Activated CD8-positive, alpha-beta memory T cell treated with anti-CD3 and anti-CD28 coated beads, Interleukin-2, amount 50 U/mL, for 1 hour (primary cell): ENCODE data around the gene TGFBR1.

ENCODE experiments used
- DNase-seq: peaks from one replicate; pipeline ENCODE4 v3.0.0-alpha.2; 2020; ENCODE audit errors: extremely low read depth

The TGFBR1 gene

DNA sequence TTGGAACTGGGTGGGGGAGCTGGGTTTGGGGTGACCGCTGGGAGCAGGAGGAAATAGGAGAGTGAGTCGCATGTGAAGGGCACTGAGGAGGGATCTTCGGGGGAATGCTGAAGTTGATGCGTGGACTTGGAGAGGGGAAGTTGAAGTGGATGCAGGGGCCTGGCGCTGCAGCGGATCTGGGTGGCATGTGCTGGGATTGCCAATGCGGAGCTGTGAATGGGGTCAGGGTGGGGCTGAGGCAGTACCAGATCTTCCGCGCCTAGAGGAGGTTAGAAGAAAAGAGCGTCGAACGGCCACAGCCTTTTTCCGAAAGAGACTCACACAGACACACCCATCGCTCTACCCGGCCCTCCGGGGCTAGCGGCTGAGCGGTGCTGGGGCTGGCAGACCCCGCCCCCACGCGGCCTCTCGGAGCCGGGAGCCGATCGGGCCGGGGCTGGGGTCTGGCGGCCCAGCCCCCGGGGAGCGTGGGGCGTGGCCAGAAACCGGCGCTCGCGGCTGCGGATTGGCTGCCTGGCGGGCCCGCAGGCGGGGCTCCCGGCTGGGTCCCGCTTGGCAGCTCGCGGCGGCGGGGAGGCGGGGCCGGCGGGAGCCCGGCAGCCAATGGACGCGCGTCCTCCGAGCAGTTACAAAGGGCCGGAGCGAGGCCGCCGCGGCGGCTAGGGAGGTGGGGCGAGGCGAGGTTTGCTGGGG, at the start of gene TGFBR1:
TSS of gene TGFBR1 (plus strand) at position 655 of the 693 bp plus-strand sequence. CDS start 93 bp downstream, outside the sequence.
- DNase-seq: peak; percentile 64

DNA sequence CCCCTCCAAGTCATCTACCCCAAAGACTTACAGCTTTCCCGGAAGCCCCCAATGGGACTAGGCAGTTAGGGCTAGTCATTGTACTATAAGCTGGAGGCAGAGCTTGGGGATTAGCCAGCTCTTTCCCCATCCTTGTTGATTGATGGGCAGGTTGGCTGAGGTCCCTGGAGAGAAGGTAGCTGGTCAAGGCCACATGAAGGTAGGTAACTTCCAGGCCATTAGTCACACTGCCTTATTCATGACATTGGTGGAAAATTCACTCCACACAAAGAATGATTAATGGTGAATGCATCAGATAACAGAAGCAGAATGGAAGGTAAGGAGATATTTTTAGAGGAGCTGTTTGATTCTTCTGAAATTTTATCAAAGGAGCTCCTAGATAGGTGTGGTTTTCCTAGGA, 49.5 kb upstream of the TGFBR1 start:
- DNase-seq: no peak

DNA sequence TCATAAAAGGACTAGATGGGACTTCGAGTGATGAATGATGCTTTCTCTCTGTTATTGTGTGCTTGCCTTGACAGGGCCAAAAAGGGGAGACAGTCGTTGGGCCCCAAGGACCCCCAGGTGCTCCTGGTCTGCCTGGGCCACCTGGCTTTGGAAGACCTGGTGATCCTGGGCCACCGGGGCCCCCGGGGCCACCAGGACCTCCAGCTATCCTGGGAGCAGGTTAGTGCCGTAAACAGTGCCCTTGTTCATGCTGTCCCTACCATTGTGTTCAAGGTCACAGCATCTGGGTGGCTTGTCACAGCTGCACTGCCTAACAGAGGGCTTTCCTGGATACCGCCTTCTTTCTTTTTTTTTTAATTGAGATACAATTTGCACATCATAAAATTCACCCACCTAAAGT, 48.7 kb upstream of the TGFBR1 start:
- DNase-seq: no peak

DNA sequence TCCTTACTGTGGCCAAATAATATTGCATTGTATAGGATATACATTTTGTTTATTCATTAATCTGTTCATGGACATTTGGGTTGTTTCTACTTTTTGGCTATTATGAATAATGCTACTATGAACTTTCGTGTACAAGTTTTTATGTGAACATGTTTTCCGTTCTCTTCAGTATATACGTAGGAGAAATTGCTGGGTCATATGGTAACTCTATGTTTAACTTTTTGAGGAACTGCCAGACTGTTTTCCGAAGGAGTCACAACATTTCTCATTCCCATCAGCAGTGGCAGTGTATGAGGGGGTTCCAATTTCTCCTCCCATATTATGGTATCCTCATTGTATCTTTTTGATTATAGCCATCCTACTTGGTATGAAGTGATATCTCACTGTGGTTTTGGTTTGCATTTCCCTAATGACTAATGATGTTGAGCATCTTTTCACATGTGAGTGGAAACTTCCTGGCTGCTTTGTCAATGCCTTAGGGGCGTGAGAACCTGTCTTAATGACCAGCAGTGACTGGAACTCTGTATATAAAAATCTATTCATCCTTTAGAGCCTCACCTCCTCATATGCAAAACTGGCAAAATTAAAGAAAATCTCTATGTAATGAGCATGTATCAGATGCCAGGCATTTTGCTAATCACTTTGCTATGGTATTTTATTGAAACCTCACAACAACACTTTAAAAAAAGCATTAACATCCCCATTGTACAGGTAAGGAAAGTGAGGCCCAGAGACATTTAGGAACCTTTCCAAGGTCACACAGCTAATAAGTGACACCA, 47.8 kb upstream of the TGFBR1 start:
- DNase-seq: no peak

DNA sequence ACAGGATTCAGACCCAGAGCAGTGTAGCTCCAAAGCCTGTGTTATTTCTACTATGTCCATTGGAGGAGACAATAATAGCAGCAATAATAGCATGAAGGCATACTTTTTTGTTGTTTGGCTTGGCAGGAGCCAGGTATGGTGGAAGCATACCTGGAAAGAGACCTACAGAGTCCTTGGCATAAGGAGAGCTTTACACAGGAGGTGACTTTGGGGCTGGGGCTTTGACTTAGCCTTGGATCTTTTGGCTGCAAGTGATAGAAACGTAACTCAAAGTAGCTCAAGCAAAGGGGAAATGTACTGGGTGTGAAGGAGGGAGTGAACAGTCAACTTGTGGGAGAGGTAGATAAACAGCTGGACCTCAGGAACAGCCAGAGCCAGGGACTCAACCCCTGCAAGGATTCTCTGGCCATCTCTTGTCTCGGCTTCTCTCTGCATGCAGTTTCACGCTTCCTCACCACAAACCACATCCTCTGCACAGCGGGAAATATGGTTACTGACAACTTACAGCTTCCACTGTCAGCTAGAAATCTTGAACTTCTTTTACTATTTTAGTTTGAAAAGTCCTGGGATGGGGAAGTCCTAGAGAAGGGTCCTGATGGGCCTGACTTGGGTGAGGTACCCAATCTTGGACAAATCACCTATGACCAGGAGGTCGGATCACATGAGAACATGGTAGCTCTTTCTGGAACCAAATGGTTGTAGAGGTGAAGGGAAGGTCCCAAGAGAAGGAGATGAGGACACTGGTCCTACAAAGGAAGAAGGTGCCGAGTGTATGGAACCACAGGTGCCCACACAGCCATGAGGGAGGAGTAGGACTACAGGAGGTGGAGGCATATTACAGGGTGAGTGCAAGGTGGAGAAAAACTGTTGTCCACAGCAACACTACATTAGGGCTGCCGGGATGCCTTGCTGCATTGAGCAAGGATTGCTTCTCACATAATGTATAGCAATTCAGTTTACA, 47.0 kb upstream of the TGFBR1 start:
- DNase-seq: no peak

DNA sequence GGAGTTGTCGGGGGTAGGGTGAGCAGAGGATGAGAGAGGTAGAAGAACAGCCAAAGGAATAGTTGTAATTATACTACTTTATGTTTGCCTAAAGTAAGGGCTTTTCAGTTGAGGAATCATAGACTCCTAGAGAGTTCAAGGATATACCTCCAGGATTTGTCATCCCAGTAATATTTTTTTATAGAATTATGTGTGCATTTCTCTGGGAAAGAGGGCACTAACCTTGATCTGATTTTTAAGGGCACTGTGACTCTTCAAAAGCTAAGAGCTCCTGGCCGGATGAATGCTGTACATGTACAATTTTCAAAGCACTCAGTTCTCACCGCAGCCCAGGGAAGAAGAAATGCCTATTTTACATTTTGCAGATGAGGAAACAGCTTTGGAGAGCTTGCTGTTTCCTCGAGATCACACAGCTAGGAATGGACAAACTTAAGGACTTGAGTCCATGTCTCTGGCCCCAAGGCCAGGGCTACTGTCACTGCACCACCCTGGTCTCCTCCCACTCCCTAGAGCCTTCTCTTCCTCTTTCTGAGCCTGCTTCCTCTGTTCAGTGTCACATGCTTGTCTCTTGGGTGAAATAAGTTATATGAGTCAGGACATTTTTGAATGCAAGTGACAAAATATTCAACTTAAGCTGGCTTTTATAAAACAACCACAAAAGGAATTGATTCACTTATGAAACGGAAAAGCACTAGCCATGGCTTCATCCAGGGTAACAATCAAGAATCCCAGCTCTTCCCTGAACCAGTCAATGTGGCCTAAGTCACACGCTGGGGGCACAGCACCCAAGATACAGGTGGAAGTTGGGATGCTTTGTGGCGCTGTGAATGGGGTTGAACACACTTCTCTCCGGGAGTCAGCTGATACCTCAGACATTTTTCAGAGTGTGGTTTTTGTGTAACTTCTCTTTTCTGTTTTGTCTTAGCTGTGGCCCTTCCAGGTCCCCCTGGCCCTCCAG, 45.7 kb upstream of the TGFBR1 start:
- DNase-seq: no peak

DNA sequence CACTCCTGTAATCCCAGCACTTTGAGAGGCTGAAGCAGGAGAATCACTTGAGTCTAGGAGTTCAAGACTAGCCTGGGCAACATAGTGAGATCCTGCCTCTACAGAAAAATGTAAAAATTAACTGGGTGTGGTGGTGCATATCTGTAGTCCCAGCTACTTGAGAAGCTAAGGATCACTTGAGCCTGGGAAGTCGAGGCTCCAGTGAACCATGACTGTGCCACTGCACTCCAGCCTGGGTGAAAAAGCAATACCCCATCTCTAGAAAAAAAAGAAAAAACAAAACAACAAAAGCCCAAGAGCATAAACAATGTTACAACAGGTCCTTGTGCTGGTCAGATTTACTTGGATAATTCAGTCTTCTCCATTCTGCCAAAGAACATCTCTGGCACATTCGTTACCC, 44.3 kb upstream of the TGFBR1 start:
- no peak for DNase-seq

DNA sequence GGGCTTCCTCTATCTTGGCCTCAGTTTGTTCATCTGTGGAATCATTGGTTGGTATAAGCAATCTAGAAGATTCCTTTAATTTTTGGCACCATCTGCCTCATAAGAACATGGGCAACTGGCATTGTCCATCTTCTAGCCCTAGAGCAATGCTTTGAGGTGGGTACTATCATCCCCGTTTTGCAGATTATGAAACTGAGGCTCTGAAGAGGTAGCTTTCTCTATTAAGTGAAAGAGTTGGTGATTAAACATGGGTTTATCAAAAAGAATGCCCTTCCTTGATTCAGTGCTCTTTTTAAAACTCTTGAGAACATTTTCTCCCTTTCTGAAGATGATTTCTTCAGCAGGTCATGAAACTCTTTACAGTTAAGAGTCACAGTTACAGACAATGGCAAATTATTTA, 42.4 kb upstream of the TGFBR1 start:
- no peak for DNase-seq

DNA sequence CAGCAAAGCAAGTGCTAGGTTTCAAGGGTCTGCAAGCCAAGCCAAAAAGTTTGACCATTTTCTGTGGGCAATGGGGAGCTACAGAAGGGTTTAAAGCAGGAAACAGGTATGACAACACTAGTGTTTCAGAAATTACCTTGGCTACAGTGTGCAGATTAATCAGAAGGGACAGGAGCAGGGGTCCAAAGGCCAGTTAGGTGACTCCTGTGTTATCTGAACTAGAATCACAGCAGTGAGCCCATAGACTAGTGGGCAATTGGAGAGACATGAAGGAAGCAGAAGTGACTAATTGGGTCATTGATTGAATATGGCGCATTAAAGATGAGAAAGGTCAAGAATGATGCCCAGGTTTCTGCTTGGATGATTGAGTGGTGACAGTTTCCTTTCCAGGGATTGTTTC, 41.4 kb upstream of the TGFBR1 start:
- no peak for DNase-seq

DNA sequence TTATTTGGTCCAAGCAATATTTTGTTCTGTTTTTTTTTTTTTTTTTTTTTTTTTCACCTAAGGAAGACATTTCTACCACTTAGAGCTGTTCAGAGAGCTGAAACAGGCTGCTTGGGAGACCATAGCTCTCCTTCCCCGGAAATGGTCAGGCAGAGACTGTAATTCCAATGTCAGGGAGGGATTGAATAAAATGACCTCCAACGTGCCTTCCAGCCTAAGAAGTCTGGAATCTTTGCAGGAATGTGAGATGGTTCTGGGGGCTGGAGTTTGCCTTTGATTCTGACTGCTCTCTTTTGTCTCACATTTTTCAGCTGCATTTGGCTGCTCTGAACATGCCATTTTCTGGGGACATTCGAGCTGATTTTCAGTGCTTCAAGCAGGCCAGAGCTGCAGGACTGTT, 38.3 kb upstream of the TGFBR1 start:
- no peak for DNase-seq

DNA sequence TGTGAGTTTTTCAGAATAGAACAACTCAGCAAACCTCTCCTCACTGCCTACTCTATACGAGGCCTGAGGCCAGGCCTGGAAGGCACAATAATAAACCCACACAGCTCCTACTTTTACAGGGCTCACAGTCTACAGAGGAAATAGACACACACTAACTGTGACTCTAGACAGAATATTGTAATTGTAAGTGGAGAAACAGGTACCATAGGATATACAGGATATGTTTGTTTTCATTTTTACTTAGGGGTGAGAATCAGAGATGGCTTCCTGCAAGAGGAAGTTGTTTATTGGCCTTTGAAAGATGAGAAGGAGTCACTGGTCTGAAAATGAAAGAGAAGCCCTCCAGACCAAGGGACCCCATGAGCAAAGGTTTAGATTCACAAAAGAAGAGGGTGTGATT, 35.8 kb upstream of the TGFBR1 start:
- no peak for DNase-seq

DNA sequence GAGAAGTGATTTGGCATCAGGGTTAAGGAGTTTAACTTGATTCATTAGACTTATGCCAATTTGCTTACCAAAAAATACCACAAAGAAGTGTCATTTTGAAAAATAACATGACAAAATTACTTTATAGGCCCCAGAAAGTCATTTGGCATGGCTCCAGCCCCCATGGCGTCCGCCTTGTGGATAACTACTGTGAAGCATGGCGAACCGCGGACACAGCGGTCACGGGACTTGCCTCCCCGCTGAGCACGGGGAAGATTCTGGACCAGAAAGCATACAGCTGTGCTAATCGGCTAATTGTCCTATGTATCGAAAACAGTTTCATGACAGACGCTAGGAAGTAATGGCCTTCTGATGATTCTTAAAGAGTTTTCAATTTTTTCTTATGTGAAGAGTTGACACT, 35.4 kb upstream of the TGFBR1 start:
- DNase-seq: no peak

DNA sequence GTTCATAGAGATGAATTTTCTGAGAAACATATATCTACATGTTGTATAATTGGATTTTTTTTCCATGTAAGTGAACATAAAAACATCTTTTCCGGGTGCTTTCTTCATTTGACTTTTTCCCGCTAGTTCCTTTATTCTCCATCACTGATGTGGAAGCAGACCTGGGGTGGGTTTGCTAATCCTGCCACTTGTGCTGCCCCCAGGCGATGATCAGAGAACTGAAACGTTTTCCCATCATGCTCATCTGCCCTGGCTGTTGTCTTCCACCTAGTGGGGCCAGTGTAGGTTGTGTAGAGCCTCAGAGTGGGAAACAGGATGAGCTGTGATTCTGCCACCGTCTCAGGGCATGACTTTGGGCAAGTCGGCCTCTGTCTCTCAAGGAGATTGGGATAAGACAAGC, 34.2 kb upstream of the TGFBR1 start:
- DNase-seq: no peak

DNA sequence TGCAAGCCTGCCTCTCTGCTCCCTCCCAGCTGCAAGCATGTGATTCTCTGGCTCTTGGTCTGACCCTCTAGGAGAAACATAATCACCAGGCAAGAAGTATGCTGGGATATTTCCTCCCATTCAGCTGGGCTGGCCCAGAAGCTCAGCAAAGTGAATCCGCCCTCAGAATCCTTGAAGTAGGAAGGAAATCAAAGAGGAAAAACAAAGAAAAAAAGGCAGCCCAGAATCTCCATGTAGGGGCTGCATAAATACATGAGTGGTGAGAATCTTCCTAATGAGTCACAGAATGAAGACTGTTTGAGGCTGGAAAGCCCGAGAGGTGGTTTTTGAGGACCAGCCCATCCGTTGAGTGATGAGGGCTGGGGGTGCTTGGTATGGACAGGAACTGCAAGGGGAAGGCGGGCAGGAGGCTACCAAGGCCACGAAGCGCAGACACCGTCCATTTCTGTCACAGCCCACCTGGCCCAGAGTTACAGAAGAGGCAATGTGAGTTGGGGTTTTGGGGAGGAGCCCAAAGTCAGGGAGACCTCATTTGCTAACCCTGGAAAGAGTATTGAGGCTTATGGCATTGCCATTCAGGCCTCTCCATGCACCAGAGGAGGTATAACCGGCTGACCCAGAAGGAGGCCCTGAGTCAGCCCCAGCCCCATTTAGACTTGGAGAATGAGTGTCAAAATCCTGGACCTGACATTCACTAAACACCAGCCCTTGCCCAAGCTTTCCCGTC, 33.4 kb upstream of the TGFBR1 start:
- no peak for DNase-seq

DNA sequence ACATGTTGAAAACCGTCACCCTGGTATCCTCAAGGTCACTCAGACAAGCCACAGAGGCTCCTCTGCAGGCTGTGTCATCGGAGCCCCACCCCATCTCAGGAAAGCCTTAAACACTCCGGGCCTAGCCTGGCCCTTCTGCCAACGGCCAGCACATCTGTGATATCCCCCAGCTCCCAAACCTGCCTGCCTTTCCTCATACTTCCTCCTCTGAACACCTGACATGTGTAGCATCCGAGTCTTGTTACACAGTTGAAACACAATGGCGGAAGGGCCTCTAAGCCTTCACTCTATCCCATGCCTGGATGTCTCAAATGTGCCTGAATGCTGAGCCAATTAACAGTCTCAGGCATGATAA, 32.9 kb upstream of the TGFBR1 start:
- no peak for DNase-seq

DNA sequence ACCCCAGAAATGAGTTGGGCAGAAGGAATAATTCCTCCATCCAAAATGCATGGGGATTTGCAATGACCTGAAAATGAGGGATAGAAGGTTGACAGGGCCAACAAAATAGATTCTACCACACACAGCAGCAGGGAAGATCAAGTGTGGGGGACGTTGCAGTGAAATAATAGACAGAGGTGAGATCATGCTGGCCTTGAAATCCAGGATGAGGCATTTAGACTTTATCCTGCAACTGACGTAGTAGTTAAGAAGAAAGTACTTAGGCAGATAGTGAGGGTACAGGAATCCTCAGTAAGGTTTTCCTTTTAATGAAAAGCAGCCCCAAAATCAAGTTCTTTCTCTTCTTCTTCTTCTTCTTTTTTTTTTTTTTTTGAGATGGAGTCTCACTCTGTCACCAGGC, 31.6 kb upstream of the TGFBR1 start:
- no peak for DNase-seq

DNA sequence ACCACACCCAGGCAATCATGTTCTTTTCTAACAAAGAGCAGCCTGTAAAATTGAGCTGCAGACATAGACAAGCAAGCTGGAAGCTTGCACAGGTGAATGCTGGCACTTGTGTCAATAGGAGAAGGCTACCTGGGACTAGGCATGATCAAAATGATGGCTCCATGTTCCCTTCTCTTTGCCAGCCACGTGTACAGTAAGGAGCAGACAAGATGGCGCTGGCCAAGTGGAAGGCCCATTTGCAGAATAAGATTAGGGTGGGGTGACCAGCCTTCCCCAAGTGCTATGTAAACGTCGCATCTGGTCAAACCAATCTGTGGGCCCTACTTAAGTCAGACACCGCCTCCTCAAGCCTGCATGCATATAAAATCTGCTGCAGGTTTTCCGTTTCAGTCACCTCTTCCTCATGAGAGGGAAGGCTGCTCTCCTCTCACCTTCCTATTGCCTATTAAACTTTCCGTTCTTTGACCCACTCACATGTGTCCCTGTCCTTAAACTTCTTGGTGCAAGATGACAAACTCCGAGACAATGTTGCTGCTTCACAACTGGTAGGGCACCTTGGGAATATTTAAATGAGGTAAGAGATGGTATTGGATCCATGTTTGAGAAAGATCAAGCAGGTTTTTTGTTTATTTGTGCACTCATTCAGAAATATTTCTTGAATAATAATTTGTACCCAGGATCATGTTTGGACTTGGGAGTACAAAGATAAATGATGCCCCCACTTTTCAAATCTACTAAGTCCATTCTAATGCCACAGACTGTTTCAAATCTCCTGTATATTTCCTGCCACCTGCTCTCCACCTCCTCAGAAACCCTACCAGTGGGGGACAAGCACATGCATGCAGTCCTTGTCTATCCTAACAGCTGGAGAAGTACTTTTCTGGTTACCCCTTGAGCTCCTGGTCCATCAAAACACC, 30.7 kb upstream of the TGFBR1 start:
- DNase-seq: no peak

DNA sequence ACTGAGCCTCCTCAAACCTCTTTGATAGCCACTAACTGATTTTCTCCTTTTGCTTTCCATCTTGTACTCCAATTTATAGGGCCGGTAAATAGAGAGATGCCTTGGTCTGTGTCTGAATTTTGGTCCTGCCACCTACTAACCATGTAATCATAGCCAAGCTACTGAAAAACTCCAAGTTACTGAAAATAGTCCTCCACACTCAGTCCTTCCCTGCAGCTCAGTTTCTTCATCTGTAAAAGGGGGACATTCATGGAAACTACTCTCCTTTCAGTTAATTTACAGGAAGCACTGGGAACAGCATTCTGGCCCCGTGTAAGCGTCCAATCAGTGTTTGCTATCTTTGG, 30.0 kb upstream of the TGFBR1 start:
- DNase-seq: no peak

DNA sequence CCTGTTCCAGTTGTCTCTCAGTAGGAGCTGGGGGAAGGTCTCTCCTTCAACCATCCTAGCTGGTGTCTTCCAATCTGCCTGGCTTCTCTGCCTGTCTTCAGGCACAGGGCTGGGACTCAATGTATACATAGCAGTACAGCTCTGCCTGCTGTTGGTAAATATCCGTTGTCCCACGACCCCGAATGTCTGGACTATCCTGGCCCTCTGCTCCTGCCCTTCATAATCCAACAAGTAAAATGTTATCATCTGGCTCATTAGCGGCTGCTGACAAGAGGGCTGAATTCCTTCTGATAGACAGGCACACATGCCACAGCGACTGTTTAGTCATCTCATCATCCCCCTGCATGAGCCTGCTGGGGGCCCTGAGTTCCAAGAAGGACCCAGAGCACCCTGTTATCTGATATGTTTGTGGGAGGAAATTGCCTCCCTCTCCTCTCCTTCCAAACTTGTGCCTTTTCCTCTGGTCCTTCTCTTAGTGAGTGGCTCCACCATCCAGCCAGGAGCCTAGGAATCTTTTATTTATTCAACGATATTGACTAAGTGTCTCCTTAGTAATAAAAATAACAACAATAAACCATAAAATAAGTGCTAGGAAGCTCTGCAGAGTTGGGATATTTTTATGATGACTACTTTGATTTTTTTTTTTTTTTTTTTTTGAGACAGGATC, 29.5 kb upstream of the TGFBR1 start:
- DNase-seq: no peak
